Lung (tissue), 12 donors: ENCODE measurements around the gene ARID5B. TPM values are rescaled to one million over a fixed set of nuclear protein-coding genes. Genes with fewer than 3 reads are reported as not detected.

Experiments used
- ATAC-seq: fragments of 200-7000 bp; cut with Tn5 transposase; one replicate; pipeline ENCODE4 v1.9.1; 2020; ENCODE audit warnings: moderate number of reproducible peaks; ENCODE audit not compliant: insufficient read depth, low FRiP score
- DNase-seq, 3 donors: peaks; one replicate each; pipeline ENCODE4 v3.0.0-alpha.2; 2013 to 2017
- H3K27ac ChIP-seq, 2 donors: one replicate each; pipeline ENCODE4 v1.5.1; 2013; ENCODE audit warnings: mild to moderate bottlenecking in 2 of 2, moderate library complexity in 2 of 2, control low read depth in 1 of 2, inconsistent platforms in 1 of 2, low read depth in 1 of 2, low read length in 1 of 2
- H3K27me3 ChIP-seq, 3 donors: one replicate each; pipeline ENCODE4 v1.5.1; 2013; ENCODE audit warnings: low read length in 2 of 3; ENCODE audit not compliant: control insufficient read depth in 3 of 3, insufficient read depth in 3 of 3
- H3K36me3 ChIP-seq, 4 donors: one replicate each; pipeline ENCODE4 v1.5.1; 2013; ENCODE audit warnings: low read length in 4 of 4, mild to moderate bottlenecking in 1 of 4, moderate library complexity in 1 of 4; ENCODE audit not compliant: control insufficient read depth in 4 of 4, insufficient read depth in 4 of 4
- H3K4me1 ChIP-seq, 5 donors: one replicate each; pipeline ENCODE4 v1.5.1; 2013; ENCODE audit warnings: low read length in 5 of 5, mild to moderate bottlenecking in 2 of 5, moderate library complexity in 1 of 5; ENCODE audit not compliant: control insufficient read depth in 5 of 5, insufficient read depth in 5 of 5
- H3K4me3 ChIP-seq: one replicate; pipeline ENCODE4 v1.5.1; 2013; ENCODE audit warnings: mild to moderate bottlenecking, control low read depth, moderate library complexity
- H3K9ac ChIP-seq, 2 donors: one replicate each; pipeline ENCODE4 v1.5.1; 2013; ENCODE audit warnings: low read length in 2 of 2, control low read depth in 1 of 2; ENCODE audit not compliant: insufficient read depth in 1 of 2
- H3K9me3 ChIP-seq, 4 donors: one replicate each; pipeline ENCODE4 v1.5.1; 2013; ENCODE audit warnings: low read length in 3 of 4, mild to moderate bottlenecking in 1 of 4, moderate library complexity in 1 of 4; ENCODE audit not compliant: control insufficient read depth in 4 of 4, insufficient read depth in 3 of 4
- CTCF ChIP-seq: IDR thresholded peaks from 2 replicates; pipeline ENCODE4 v1.5.1; 2012; ENCODE audit warnings: mild to moderate bottlenecking; ENCODE audit errors: control extremely low read depth, extremely low read depth
- WGBS, 2 donors: extraction: QIAGEN DNeasy Blood & Tissue Kit; methylation state at CpG; one replicate each; pipeline ENCODE4 v1.1.7; 2013; 5-methylcytosine and 5-hydroxymethylcytosine counted together
- polyA plus RNA-seq, 2 donors: library from polyadenylated mRNA; stranded (reverse); fragments of 200-250 nt; gene quantifications; one replicate each; pipeline ENCODE4 v1.2.1, GENCODE V29; 2013
- total RNA-seq, 2 donors: library from RNA; depleted of rRNA in 1 of 2; stranded (reverse); fragments of >200 nt in 1 of 2; gene quantifications; one replicate each; pipeline ENCODE4 v1.2.1, GENCODE V29; 2014 to 2021
- donor health status: control.
- donor health status: control.
- donor health status: Bipolar disorder and iron deficiency.
- donor health status: healthy.
- donor health status: DM: yes; HTN: yes; CAD: no.

The ARID5B gene
- total and polyA plus RNA-seq, 4 donors, result 7.8 to 95.3 (median 22.0) TPM

GRCh38 chr10:61936770-61937169 lies 35.3 kb downstream of the ARID5B start:
- Histone ChIP-seq H3K9ac (no peak overlapping the region), H3K4me1 (peaks cover 0 to 55% (median 23%) of the 10 kb centered on the region in 5 donors), H3K36me3 (peaks cover 0 to 20% (median 6%) of the 10 kb centered on the region in 4 donors), H3K27me3 (no peaks in the 10 kb centered on the region), H3K27ac (no peak overlapping the region), H3K4me3 (no peak overlapping the region), H3K9me3 (no peaks in the 10 kb centered on the region)
- 57 to 81% methylated on average over 3 of the region's 3 CpGs for WGBS, 2 donors
- ATAC-seq (no peak), DNase-seq (no peak)
- no peak for TF ChIP-seq CTCF

GRCh38 chr10:61937631-61938351 lies 36.3 kb downstream of the ARID5B start:
- peaks cover 2 to 60% (median 23%) of the 10 kb centered on the region in 5 donors for H3K4me1 ChIP-seq
- H3K9me3 ChIP-seq, result no peaks in the 10 kb centered on the region
- DNase-seq (peak in 2 of 3 donors; percentile 63 to 66), ATAC-seq (no peak)
- no peak overlapping the region for H3K4me3 ChIP-seq
- H3K36me3 ChIP-seq, result peaks cover 0 to 22% (median 7%) of the 10 kb centered on the region in 4 donors
- no peak overlapping the region for H3K27ac ChIP-seq
- TF ChIP-seq CTCF, result no peak
- no peaks in the 10 kb centered on the region for H3K27me3 ChIP-seq
- 41 to 54% methylated on average over 1 of the region's 1 CpG for WGBS, 2 donors
- peak overlapping the region in 1 of 2 donors; percentile 76 for H3K9ac ChIP-seq

- peaks cover 0 to 24% (median 4%) of the 10 kb centered on the region in 4 donors for H3K36me3 ChIP-seq
- H3K27me3 ChIP-seq, result no peaks in the 10 kb centered on the region
- no peaks in the 10 kb centered on the region for H3K9me3 ChIP-seq
- DNase-seq (no peak), ATAC-seq (no peak)
- no peak for TF ChIP-seq CTCF
- no peak overlapping the region for H3K9ac ChIP-seq
- H3K4me1 ChIP-seq, result peaks cover 2 to 74% (median 35%) of the 10 kb centered on the region in 5 donors
- H3K27ac ChIP-seq, result no peak overlapping the region
- no peak overlapping the region for H3K4me3 ChIP-seq
- WGBS, 2 donors, result 73 to 82% methylated on average over 3 of the region's 3 CpGs
These were observed 38.4 kb downstream of the ARID5B start for GRCh38 chr10:61939902-61940301.
